ENCODE data around the gene PTPRU.

The PTPRU gene

DNA sequence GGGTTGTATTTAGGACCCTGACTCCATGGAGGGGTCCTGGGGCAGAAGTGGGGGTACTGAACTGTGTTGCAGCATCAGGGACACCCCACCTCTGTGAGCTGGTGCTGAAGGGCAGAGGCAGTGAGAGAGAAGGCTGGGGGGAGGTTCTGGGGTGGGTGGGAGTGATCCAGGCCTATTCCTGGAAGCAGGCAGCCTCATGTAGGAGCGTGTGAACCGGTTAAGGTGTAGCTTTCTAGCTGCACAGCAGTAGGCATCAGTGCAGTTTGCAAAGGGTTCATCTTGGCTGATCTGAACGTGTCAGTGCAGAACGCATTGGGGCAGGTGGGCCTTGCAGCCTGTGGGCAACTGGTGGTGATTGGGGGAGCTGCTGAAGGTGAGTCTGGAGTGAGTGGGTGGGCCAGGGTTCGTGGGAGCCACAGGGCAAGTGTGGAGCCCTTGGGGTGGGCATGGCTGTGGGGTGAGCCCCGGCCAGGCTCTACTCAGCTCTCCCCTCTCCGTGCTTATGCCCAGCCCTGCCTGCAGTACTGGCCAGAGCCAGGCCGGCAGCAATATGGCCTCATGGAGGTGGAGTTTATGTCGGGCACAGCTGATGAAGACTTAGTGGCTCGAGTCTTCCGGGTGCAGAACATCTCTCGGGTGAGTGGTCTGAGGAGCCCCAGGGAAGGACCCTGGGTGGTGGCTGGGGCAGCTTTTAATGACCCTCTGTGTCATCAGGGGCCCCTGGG is 86.7 kb downstream of the PTPRU start:
- no peaks in the 10 kb centered on the region for H3K27me3 ChIP-seq (replicated peaks; ENCODE audit: control insufficient read depth, insufficient read depth, low read length)
- H3K4me3 ChIP-seq (ENCODE audit: low read length), result no peak overlapping the region
- no peak overlapping the region for H3K9ac ChIP-seq (ENCODE audit: low read length)
- no peaks in the 10 kb centered on the region for H3K9me3 ChIP-seq (ENCODE audit: control insufficient read depth, low read length)
- no peaks in the 10 kb centered on the region for H3K4me1 ChIP-seq (ENCODE audit: control insufficient read depth, insufficient read depth, low read length)
- no peak for DNase-seq (ENCODE audit: low read depth)
- peaks cover 17% of the 10 kb centered on the region for H3K36me3 ChIP-seq (ENCODE audit: control insufficient read depth, insufficient read depth, low read length, severe bottlenecking)

DNA sequence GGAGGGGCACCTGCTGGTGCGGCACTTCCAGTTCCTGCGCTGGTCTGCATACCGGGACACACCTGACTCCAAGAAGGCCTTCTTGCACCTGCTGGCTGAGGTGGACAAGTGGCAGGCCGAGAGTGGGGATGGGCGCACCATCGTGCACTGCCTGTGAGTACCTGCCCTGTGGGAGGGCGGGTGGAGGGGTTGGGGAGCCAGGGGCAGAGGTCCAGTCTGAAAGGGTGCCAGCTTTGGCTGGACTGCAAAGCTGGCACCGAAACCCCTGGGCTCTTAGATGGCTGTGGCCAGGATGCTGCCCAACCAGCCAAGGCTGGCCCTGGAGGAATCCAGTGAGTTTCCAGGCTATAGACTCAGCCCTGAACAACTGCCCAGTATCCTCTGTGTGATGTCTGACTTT is 87.3 kb downstream of the PTPRU start:
- H3K4me3 ChIP-seq (ENCODE audit: low read length), result no peak overlapping the region
- H3K27me3 ChIP-seq (replicated peaks; ENCODE audit: control insufficient read depth, insufficient read depth, low read length), result no peaks in the 10 kb centered on the region
- H3K36me3 ChIP-seq (ENCODE audit: control insufficient read depth, insufficient read depth, low read length, severe bottlenecking), result peaks cover 19% of the 10 kb centered on the region
- no peaks in the 10 kb centered on the region for H3K4me1 ChIP-seq (ENCODE audit: control insufficient read depth, insufficient read depth, low read length)
- no peak for DNase-seq (ENCODE audit: low read depth)
- no peak overlapping the region for H3K9ac ChIP-seq (ENCODE audit: low read length)
- H3K9me3 ChIP-seq (ENCODE audit: control insufficient read depth, low read length), result no peaks in the 10 kb centered on the region

DNA sequence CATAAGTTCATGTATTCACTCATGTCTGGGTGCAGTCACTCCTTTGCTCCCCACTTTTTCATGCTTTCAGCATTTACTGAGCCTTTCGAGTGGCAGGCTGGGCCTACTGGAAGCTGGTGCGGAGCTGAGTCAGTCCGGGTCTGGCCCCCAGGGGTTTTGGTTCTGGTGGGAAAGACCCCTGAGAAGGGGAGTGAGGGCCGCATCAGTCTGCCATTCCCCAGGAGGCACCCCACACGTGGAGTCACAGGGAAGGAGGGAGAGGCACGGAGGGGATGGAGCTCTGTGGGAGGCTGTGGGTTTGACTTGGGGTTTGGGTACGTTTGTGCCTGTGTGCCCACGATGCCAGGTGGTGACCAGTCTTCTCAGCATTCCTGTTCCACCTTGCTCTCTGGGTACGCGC is 87.9 kb downstream of the PTPRU start:
- no peak overlapping the region for H3K9ac ChIP-seq (ENCODE audit: low read length)
- no peak for DNase-seq (ENCODE audit: low read depth)
- no peaks in the 10 kb centered on the region for H3K27me3 ChIP-seq (replicated peaks; ENCODE audit: control insufficient read depth, insufficient read depth, low read length)
- peaks cover 18% of the 10 kb centered on the region for H3K36me3 ChIP-seq (ENCODE audit: control insufficient read depth, insufficient read depth, low read length, severe bottlenecking)
- no peaks in the 10 kb centered on the region for H3K4me1 ChIP-seq (ENCODE audit: control insufficient read depth, insufficient read depth, low read length)
- H3K9me3 ChIP-seq (ENCODE audit: control insufficient read depth, low read length), result no peaks in the 10 kb centered on the region
- no peak overlapping the region for H3K4me3 ChIP-seq (ENCODE audit: low read length)

DNA sequence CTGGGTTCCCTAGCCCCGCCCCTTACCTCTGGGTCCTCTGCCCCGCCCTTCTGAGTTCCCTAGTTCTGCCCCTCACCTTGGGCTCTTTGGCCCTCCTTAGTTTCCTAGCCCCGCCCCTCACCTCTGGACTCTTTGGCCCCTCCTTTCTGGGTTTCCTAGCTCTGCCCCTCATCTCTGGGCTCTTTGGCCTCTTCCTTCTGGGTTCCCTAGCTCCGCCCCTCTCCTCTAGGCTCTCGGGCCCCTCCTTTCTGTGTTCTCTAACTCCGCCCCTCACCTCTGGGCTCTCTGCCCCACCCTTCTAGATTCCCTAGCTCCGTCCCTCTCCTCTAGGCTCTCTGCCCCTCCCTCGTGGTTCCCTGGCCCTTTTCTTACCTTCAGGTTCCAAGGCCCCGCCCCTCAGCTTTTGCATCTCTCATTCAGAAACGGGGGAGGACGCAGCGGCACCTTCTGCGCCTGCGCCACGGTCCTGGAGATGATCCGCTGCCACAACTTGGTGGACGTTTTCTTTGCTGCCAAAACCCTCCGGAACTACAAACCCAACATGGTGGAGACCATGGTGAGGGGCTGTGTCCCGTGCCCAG is 88.5 kb downstream of the PTPRU start:
- Histone ChIP-seq H3K36me3 (ENCODE audit: control insufficient read depth, insufficient read depth, low read length, severe bottlenecking) (peaks cover 14% of the 10 kb centered on the region), H3K4me1 (ENCODE audit: control insufficient read depth, insufficient read depth, low read length) (no peaks in the 10 kb centered on the region), H3K4me3 (ENCODE audit: low read length) (no peak overlapping the region), H3K27me3 (replicated peaks; ENCODE audit: control insufficient read depth, insufficient read depth, low read length) (no peaks in the 10 kb centered on the region), H3K9me3 (ENCODE audit: control insufficient read depth, low read length) (no peaks in the 10 kb centered on the region), H3K9ac (ENCODE audit: low read length) (no peak overlapping the region)
- DNase-seq (ENCODE audit: low read depth), result no peak

DNA sequence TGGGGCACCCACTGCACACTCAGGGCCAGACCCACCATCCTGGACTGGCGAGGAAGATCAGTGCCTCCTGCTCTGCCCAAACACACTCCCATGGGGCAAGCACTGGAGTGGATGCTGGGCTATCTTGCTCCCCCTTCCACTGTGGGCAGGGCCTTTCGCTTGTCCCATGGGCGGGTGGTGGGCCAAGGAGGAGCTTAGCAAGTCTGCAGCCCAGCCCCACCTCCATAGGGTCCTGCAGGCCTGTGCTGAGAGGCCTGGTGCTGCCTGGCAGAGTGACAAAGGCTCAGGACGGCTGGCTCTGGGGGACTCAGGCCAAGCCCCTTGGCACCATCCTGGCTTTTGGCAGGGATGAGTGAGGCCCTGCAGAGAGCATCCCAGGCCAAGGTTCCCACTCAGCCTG is 89.4 kb downstream of the PTPRU start:
- Histone ChIP-seq H3K9me3 (ENCODE audit: control insufficient read depth, low read length) (no peaks in the 10 kb centered on the region), H3K4me1 (ENCODE audit: control insufficient read depth, insufficient read depth, low read length) (no peaks in the 10 kb centered on the region), H3K27me3 (replicated peaks; ENCODE audit: control insufficient read depth, insufficient read depth, low read length) (no peaks in the 10 kb centered on the region), H3K9ac (ENCODE audit: low read length) (no peak overlapping the region), H3K36me3 (ENCODE audit: control insufficient read depth, insufficient read depth, low read length, severe bottlenecking) (peaks cover 11% of the 10 kb centered on the region), H3K4me3 (ENCODE audit: low read length) (no peak overlapping the region)
- DNase-seq (ENCODE audit: low read depth), result no peak

DNA sequence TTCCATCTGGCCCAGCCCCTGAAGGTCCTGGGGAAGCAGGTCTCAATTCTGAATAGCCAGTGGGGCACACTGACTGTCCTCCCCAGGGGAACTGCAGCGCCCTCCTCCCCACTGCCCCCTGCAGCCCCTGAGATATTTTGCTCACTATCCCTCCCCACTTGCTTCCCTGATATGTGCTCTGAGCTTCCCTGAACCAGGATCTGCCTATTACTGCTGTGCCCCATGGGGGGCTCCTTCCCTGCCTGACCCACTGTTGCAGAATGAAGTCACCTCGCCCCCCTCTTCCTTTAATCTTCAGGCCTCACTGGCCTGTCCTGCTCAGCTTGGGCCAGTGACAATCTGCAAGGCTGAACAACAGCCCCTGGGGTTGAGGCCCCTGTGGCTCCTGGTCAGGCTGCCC is 89.8 kb downstream of the PTPRU start:
- no peaks in the 10 kb centered on the region for H3K9me3 ChIP-seq (ENCODE audit: control insufficient read depth, low read length)
- no peaks in the 10 kb centered on the region for H3K4me1 ChIP-seq (ENCODE audit: control insufficient read depth, insufficient read depth, low read length)
- no peak overlapping the region for H3K4me3 ChIP-seq (ENCODE audit: low read length)
- H3K9ac ChIP-seq (ENCODE audit: low read length), result no peak overlapping the region
- no peaks in the 10 kb centered on the region for H3K27me3 ChIP-seq (replicated peaks; ENCODE audit: control insufficient read depth, insufficient read depth, low read length)
- H3K36me3 ChIP-seq (ENCODE audit: control insufficient read depth, insufficient read depth, low read length, severe bottlenecking), result peaks cover 9% of the 10 kb centered on the region
- no peak for DNase-seq (ENCODE audit: low read depth)

DNA sequence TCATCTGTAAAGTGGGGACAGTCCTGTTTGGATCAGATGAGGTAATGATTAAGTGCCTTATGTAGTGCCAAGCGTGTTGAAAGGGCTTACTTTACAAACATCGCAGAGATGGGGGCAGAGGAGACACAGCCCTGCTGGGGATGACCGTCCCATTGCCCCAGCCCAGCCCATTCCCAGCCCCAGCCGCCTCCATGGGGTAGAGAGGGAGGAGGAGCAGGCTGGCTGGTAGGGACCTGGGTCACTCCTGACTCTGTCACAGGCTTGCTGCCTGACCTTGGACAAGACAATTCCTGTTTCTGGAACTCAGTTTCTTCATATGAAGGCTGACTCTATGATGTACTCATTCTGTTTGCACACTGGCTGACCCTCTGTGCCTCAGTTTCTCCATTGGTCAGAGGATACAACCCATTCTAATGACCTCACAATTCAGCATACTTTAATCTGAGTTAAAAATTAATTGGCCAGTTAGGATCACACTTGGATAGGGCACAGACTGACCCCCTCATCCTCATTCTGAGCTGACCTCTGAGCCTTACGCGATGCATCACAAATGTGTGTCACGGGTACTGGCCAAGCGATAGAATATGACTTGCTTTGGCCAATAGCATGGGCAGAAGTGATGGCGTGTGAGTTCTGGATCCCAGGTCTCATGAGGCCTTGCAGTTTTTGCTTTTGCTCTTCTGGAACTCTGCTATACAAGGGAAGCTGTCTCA is 91.1 kb downstream of the PTPRU start:
- Histone ChIP-seq H3K27me3 (replicated peaks; ENCODE audit: control insufficient read depth, insufficient read depth, low read length) (no peaks in the 10 kb centered on the region), H3K9ac (ENCODE audit: low read length) (no peak overlapping the region), H3K4me3 (ENCODE audit: low read length) (no peak overlapping the region), H3K36me3 (ENCODE audit: control insufficient read depth, insufficient read depth, low read length, severe bottlenecking) (peaks cover 9% of the 10 kb centered on the region), H3K4me1 (ENCODE audit: control insufficient read depth, insufficient read depth, low read length) (no peaks in the 10 kb centered on the region), H3K9me3 (ENCODE audit: control insufficient read depth, low read length) (no peaks in the 10 kb centered on the region)
- no peak for DNase-seq (ENCODE audit: low read depth)

DNA sequence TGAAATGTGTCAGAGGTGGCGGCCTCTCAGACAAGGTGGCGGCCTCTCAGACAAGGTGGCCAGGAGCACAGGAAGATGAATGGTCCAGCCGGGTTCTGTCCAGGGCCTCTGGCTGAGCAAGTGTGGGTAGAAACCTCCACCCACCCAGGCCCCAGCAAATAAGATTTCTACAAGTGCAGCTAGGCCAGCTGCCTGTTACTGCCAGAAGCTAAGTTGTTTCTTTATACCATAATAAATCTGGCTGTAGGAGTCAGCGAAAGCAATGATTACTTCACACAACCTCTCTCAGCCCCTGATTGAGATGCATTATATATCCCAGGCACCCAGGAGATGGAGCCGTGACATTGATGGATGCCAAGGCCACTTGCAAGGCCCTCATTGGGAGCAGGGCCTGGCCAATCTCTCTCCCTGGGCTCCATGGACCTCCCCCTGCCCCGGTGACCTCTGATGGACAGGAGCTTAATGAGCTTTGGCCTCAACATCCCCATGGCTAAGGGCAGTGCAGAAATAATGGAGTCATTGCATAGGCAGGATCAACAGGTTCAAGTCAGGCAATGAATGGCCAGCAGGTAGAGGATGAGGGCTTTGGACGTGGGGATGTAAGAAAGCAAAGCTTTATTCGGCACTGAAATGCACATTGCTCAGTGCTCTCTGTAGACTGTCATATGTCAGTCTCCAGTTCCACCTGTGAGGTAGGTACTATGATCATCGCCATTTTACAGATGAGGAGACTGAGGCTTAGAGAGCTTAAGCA is 92.9 kb downstream of the PTPRU start:
- H3K9me3 ChIP-seq (ENCODE audit: control insufficient read depth, low read length), result no peaks in the 10 kb centered on the region
- no peak overlapping the region for H3K4me3 ChIP-seq (ENCODE audit: low read length)
- H3K36me3 ChIP-seq (ENCODE audit: control insufficient read depth, insufficient read depth, low read length, severe bottlenecking), result peaks cover 9% of the 10 kb centered on the region
- no peak overlapping the region for H3K9ac ChIP-seq (ENCODE audit: low read length)
- no peaks in the 10 kb centered on the region for H3K27me3 ChIP-seq (replicated peaks; ENCODE audit: control insufficient read depth, insufficient read depth, low read length)
- no peak for DNase-seq (ENCODE audit: low read depth)
- no peaks in the 10 kb centered on the region for H3K4me1 ChIP-seq (ENCODE audit: control insufficient read depth, insufficient read depth, low read length)

DNA sequence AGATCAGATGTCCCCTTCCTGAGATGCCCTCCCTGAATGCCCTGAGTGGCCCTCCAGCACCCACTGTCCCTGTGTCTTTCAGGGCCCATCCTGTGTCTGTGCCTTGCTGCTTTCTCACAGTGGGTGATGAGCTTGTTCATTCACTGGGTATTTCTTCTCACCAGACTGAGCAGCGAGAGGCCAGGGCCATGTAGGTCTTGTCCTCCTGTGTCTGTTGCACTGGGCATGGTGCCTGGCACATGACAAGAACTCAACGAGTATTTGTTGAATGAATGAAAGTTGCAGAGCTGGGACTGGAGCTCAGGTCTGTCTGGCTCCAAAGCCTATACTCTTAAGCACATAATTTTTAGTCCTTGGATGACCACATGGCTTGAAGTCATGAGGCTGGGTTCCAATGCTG is 93.8 kb downstream of the PTPRU start:
- Histone ChIP-seq H3K9me3 (ENCODE audit: control insufficient read depth, low read length) (no peaks in the 10 kb centered on the region), H3K4me1 (ENCODE audit: control insufficient read depth, insufficient read depth, low read length) (no peaks in the 10 kb centered on the region), H3K36me3 (ENCODE audit: control insufficient read depth, insufficient read depth, low read length, severe bottlenecking) (peaks cover 9% of the 10 kb centered on the region), H3K4me3 (ENCODE audit: low read length) (no peak overlapping the region), H3K27me3 (replicated peaks; ENCODE audit: control insufficient read depth, insufficient read depth, low read length) (no peaks in the 10 kb centered on the region), H3K9ac (ENCODE audit: low read length) (no peak overlapping the region)
- no peak for DNase-seq (ENCODE audit: low read depth)

DNA sequence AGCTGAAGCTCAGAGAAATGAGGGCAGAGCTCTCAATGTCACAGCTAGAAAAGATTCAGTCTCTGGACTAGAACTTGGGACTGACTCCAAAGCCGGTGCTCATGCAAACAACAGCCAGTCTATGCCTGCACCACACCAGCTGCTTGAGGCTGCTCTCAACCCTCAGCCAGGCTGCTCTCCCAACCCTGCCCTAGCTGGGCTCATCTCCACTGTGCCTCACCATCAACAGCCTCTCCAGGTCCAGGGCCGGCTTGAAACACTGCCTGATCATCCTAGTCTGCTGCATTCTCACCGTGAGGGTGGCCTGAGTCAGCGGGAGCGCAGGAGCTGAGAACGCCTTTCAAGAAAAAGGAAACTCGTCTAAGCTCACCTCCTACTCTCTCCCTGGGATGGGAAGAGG is 94.5 kb downstream of the PTPRU start:
- Histone ChIP-seq H3K9me3 (ENCODE audit: control insufficient read depth, low read length) (no peaks in the 10 kb centered on the region), H3K36me3 (ENCODE audit: control insufficient read depth, insufficient read depth, low read length, severe bottlenecking) (peaks cover 4% of the 10 kb centered on the region), H3K4me3 (ENCODE audit: low read length) (no peak overlapping the region), H3K9ac (ENCODE audit: low read length) (no peak overlapping the region), H3K27me3 (replicated peaks; ENCODE audit: control insufficient read depth, insufficient read depth, low read length) (no peaks in the 10 kb centered on the region), H3K4me1 (ENCODE audit: control insufficient read depth, insufficient read depth, low read length) (no peaks in the 10 kb centered on the region)
- DNase-seq (ENCODE audit: low read depth), result no peak

DNA sequence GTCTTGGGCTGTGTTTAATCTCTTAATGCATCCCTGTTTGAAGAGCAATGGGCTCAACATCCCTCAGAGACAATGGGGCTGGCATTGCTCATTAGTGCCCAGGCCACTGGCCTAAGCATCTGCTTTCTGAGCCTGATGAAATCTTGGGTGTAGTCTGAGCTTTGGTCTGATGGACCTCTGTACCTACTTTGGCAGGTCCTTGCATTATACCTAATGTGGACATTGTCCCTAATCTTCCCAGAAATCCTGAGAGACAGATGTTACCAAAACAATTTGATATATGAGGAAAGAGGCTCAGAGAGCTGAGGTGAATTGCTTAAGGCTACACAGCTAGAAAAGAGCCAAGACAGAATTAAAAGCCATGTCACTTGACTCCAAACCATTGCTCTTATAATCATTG is 95.0 kb downstream of the PTPRU start:
- no peaks in the 10 kb centered on the region for H3K4me1 ChIP-seq (ENCODE audit: control insufficient read depth, insufficient read depth, low read length)
- no peak for DNase-seq (ENCODE audit: low read depth)
- H3K4me3 ChIP-seq (ENCODE audit: low read length), result no peak overlapping the region
- no peaks in the 10 kb centered on the region for H3K9me3 ChIP-seq (ENCODE audit: control insufficient read depth, low read length)
- peaks cover 4% of the 10 kb centered on the region for H3K36me3 ChIP-seq (ENCODE audit: control insufficient read depth, insufficient read depth, low read length, severe bottlenecking)
- H3K9ac ChIP-seq (ENCODE audit: low read length), result no peak overlapping the region
- H3K27me3 ChIP-seq (replicated peaks; ENCODE audit: control insufficient read depth, insufficient read depth, low read length), result no peaks in the 10 kb centered on the region

All from adipocyte (in vitro differentiated cells).